ENCODE data around the gene ALG10B.
A peak's percentile ranks its signal among the peaks of the same experiment; 100 is the strongest.
"Not testable (repeated sequence)": the region's sequence is repeated elsewhere in the genome, so short reads cannot be mapped to it uniquely, and the experiment has no call there.

The ALG10B gene

GRCh38 chr12:38316391-38317129 lies at the start of gene ALG10B:
TSS of gene ALG10B (plus strand) at chr12:38316774. CDS start at chr12:38316894, 120 bp downstream.
- peak; percentile 82 for DNase-seq (ENCODE audit: low read depth)

- DNase-seq (ENCODE audit: low read depth), result no peak
Measured at GRCh38 chr12:38268612-38269011, 48.0 kb upstream of the ALG10B start.

- DNase-seq (ENCODE audit: low read depth), result no peak
Measured at GRCh38 chr12:38269897-38270296, 46.7 kb upstream of the ALG10B start.

- no peak for DNase-seq (ENCODE audit: low read depth)
Measured at GRCh38 chr12:38279756-38280155, 36.8 kb upstream of the ALG10B start.

GRCh38 chr12:38282886-38283285 lies 33.7 kb upstream of the ALG10B start:
- DNase-seq (ENCODE audit: low read depth), result no peak

- DNase-seq (ENCODE audit: low read depth), result no peak
Measured at GRCh38 chr12:38289396-38289795, 27.2 kb upstream of the ALG10B start.

GRCh38 chr12:38291160-38291559 lies 25.4 kb upstream of the ALG10B start:
- DNase-seq (ENCODE audit: low read depth), result no peak

- not testable (repeated sequence) for DNase-seq (ENCODE audit: low read depth)
Measured at GRCh38 chr12:38302972-38303371, 13.6 kb upstream of the ALG10B start.

GRCh38 chr12:38321966-38322365 lies 5.4 kb downstream of the ALG10B start:
- DNase-seq (ENCODE audit: low read depth), result not testable (repeated sequence)

GRCh38 chr12:38324912-38325311 lies 8.3 kb downstream of the ALG10B start:
- DNase-seq (ENCODE audit: low read depth), result no peak

GRCh38 chr12:38327356-38327755 lies 10.8 kb downstream of the ALG10B start:
- no peak for DNase-seq (ENCODE audit: low read depth)

GRCh38 chr12:38328306-38328895 lies 11.8 kb downstream of the ALG10B start:
- no peak for DNase-seq (ENCODE audit: low read depth)

- not testable (repeated sequence) for DNase-seq (ENCODE audit: low read depth)
Measured at GRCh38 chr12:38330414-38330813, 13.8 kb downstream of the ALG10B start.

GRCh38 chr12:38332814-38333213 lies 16.2 kb downstream of the ALG10B start:
- DNase-seq (ENCODE audit: low read depth), result no peak

- no peak for DNase-seq (ENCODE audit: low read depth)
Measured at GRCh38 chr12:38342444-38342843, 25.9 kb downstream of the ALG10B start.

GRCh38 chr12:38343256-38343655 lies 26.7 kb downstream of the ALG10B start:
- not testable (repeated sequence) for DNase-seq (ENCODE audit: low read depth)

- not testable (repeated sequence) for DNase-seq (ENCODE audit: low read depth)
Measured at GRCh38 chr12:38343916-38344315, 27.3 kb downstream of the ALG10B start.

- DNase-seq (ENCODE audit: low read depth), result no peak
Measured at GRCh38 chr12:38350342-38351174, 34.0 kb downstream of the ALG10B start.

GRCh38 chr12:38351175-38351508 lies 34.6 kb downstream of the ALG10B start:
- DNase-seq (ENCODE audit: low read depth), result not testable (repeated sequence)

- no peak for DNase-seq (ENCODE audit: low read depth)
Measured at GRCh38 chr12:38367506-38367905, 50.9 kb downstream of the ALG10B start.

- no peak for DNase-seq (ENCODE audit: low read depth)
Measured at GRCh38 chr12:38370311-38370710, 53.7 kb downstream of the ALG10B start.

- DNase-seq (ENCODE audit: low read depth), result no peak
Measured at GRCh38 chr12:38373784-38374183, 57.2 kb downstream of the ALG10B start.

GRCh38 chr12:38374751-38375150 lies 58.2 kb downstream of the ALG10B start:
- no peak for DNase-seq (ENCODE audit: low read depth)
